HepG2 (cell line): Measurements from ENCODE around the gene SLC17A5. TPM values are rescaled to one million over a fixed set of nuclear protein-coding genes. Genes with fewer than 3 reads are reported as not detected.

ENCODE experiments used
- ATAC-seq: fragments of 200-7000 bp; cut with Tn5 transposase; 3 replicates; pipeline ENCODE4 v1.9.1; 2020; ENCODE audit warnings: mild to moderate bottlenecking, moderate library complexity
- BruUV-seq: library from RNA; stranded (reverse); fragments of 400-500 nt; replicated peaks from 2 replicates; lab custom pipeline; 2021; lab: Mats Ljungman, UMichigan
- CTCF ChIA-PET: fragments of 300-600 bp; formaldehyde crosslinking; extraction: SDS; loops from one replicate; lab custom pipeline; 2021; ENCODE audit warnings: low total read pairs, inconsistent platforms, low intra/inter-chr PET ratio; lab: Yijun Ruan, JAX
- POLR2A ChIA-PET: fragments of 350-600 bp; sonication (Branson Sonifier 250); formaldehyde crosslinking; loops from one replicate; lab custom pipeline; 2020; ENCODE audit warnings: antibody characterized with exemption, inconsistent platforms; lab: Yijun Ruan, JAX
- DNase-seq: peaks from one replicate; pipeline ENCODE4 v3.0.0-alpha.2; 2015; ENCODE audit warnings: low spot score
- FAIRE-seq: peaks from 3 replicates; lab custom pipeline; 2011; peaks lifted over from hg19 to GRCh38; lab: Jason Lieb, UNC
- H2AFZ ChIP-seq: one replicate; pipeline ENCODE4 v1.6.1; 2011; ENCODE audit warnings: low read length, inconsistent platforms
- H3K27ac ChIP-seq: fragments of 300-600 bp; 3 replicates; pipeline ENCODE4 v1.8.0; 2011; ENCODE audit warnings: mixed run types, mild to moderate bottlenecking, mixed read lengths, low read length, inconsistent platforms; ENCODE audit not compliant: insufficient read depth; ENCODE audit errors: extremely low read length
- H3K27me3 ChIP-seq, 2 experiments: fragments of 200-600 bp in 1 of 2; 2 replicates in 1 of 2; 3 replicates in 1 of 2; pipeline versions ENCODE4 v1.6.0 to v1.8.0; 2011; ENCODE audit warnings: low read length in 2 of 2, mild to moderate bottlenecking in 2 of 2, moderate library complexity in 2 of 2, inconsistent platforms in 1 of 2; ENCODE audit not compliant: insufficient read depth in 2 of 2, control insufficient read depth in 1 of 2
- H3K36me3 ChIP-seq, 2 experiments: fragments of 200-600 bp in 1 of 2; replicated peaks in 1 of 2; 2 replicates in 1 of 2; 3 replicates in 1 of 2; pipeline versions ENCODE4 v1.5.1 to v1.8.0; 2011; ENCODE audit warnings: low read length in 2 of 2, inconsistent platforms in 1 of 2; ENCODE audit not compliant: insufficient read depth in 2 of 2, control insufficient read depth in 1 of 2
- H3K4me1 ChIP-seq: 2 replicates; pipeline ENCODE4 v1.5.1; 2012; ENCODE audit warnings: low read length, inconsistent platforms; ENCODE audit not compliant: insufficient read depth
- H3K4me2 ChIP-seq: 2 replicates; pipeline ENCODE4 v1.6.0; 2011; ENCODE audit warnings: low read depth, low read length, inconsistent platforms
- H3K4me3 ChIP-seq, 3 experiments: fragments of 200-600 bp in 1 of 3; sonication (generic), shearing (Covaris generic) in 1 of 3; replicated peaks in 1 of 3; 2 replicates each; pipeline ENCODE4 v1.5.1; 2011 to 2016; ENCODE audit warnings: low read length in 3 of 3, inconsistent platforms in 2 of 3, low read depth in 2 of 3, mild to moderate bottlenecking in 2 of 3, control low read depth in 1 of 3, mixed read lengths in 1 of 3; ENCODE audit not compliant: insufficient read depth in 1 of 3
- H3K79me2 ChIP-seq: one replicate; pipeline ENCODE4 v1.6.1; 2011; ENCODE audit warnings: low read length, inconsistent platforms; ENCODE audit not compliant: insufficient read depth
- H3K9ac ChIP-seq: 2 replicates; pipeline ENCODE4 v1.6.0; 2011; ENCODE audit warnings: mild to moderate bottlenecking, low read depth, low read length, inconsistent platforms; ENCODE audit not compliant: insufficient read depth
- H3K9me3 ChIP-seq: 2 replicates; pipeline ENCODE4 v1.5.1; 2012; ENCODE audit warnings: mild to moderate bottlenecking, low read length
- H4K20me1 ChIP-seq: 2 replicates; pipeline ENCODE4 v1.6.0; 2011; ENCODE audit warnings: inconsistent platforms, mild to moderate bottlenecking, low read length, moderate library complexity; ENCODE audit not compliant: insufficient read depth
- ARHGAP35 ChIP-seq: sonication (generic); formaldehyde crosslinking; IDR thresholded peaks from 2 replicates; pipeline ENCODE4 v1.9.0; 2022; ENCODE audit warnings: mild to moderate bottlenecking, inconsistent platforms, moderate library complexity, missing genetic modification reagents, borderline replicate concordance
- CEBPB ChIP-seq: IDR thresholded peaks from 2 replicates; pipeline ENCODE4 v1.6.1; 2011; ENCODE audit warnings: low read depth, low read length, improper control_type of control experiment, borderline replicate concordance
- CEBPG ChIP-seq: IDR thresholded peaks from 2 replicates; pipeline ENCODE4 v1.6.1; 2016
- FOSL1 ChIP-seq: sonication (generic); formaldehyde crosslinking; IDR thresholded peaks from 2 replicates; pipeline ENCODE4 v1.9.0; 2021; ENCODE audit warnings: missing genetic modification reagents, borderline replicate concordance
- JUND ChIP-seq: sonication (generic); formaldehyde crosslinking; IDR thresholded peaks from 2 replicates; pipeline ENCODE4 v1.8.0; 2022; ENCODE audit warnings: mild to moderate bottlenecking, missing genetic modification reagents
- MTERF4 ChIP-seq: sonication (generic); formaldehyde crosslinking; IDR thresholded peaks from 2 replicates; pipeline ENCODE4 v1.8.0; 2023; ENCODE audit warnings: mild to moderate bottlenecking, missing genetic modification reagents
- NFATC3 ChIP-seq: sonication (generic); formaldehyde crosslinking; IDR thresholded peaks from 2 replicates; pipeline ENCODE4 v1.5.1; 2020; ENCODE audit warnings: mild to moderate bottlenecking, missing genetic modification reagents
- SIX1 ChIP-seq: sonication (generic); formaldehyde crosslinking; IDR thresholded peaks from 2 replicates; pipeline ENCODE4 v1.4.0; 2020; ENCODE audit warnings: missing genetic modification reagents, borderline replicate concordance
- STAT5B ChIP-seq: sonication (generic); formaldehyde crosslinking; IDR thresholded peaks from 2 replicates; pipeline ENCODE4 v1.4.0; 2020; ENCODE audit warnings: missing genetic modification reagents
- TBL1XR1 ChIP-seq: fragments of 150-350 bp; IDR thresholded peaks from 2 replicates; pipeline ENCODE4 v1.6.1; 2014; ENCODE audit warnings: borderline replicate concordance, low read length; ENCODE audit not compliant: partially characterized antibody
- TOPORS ChIP-seq: sonication (generic); formaldehyde crosslinking; IDR thresholded peaks from 2 replicates; pipeline ENCODE4 v1.8.0; 2023; ENCODE audit warnings: mild to moderate bottlenecking, missing genetic modification reagents
- ZBTB10 ChIP-seq: sonication (generic); formaldehyde crosslinking; IDR thresholded peaks from 2 replicates; pipeline ENCODE4 v1.4.0; 2020; ENCODE audit warnings: missing genetic modification reagents, borderline replicate concordance
- ZNF484 ChIP-seq: sonication (generic); formaldehyde crosslinking; IDR thresholded peaks from 2 replicates; pipeline ENCODE4 v1.5.1; 2020; ENCODE audit warnings: mild to moderate bottlenecking, low read depth, missing genetic modification reagents, borderline replicate concordance
- ZNF737 ChIP-seq: sonication (generic); formaldehyde crosslinking; IDR thresholded peaks from 2 replicates; pipeline ENCODE4 v1.5.0; 2020; ENCODE audit warnings: missing genetic modification reagents, mild to moderate bottlenecking, borderline replicate concordance
- WGBS: methylation state at CpG from one replicate; pipeline ENCODE4 v1.1.6; 2017; ENCODE audit warnings: low lambda C conversion rate; 5-methylcytosine and 5-hydroxymethylcytosine counted together
- in situ Hi-C: cut with HindIII; loops from 2 replicates; pipeline ENCODE4 v1.10.0; 2017; ENCODE audit warnings: low pct_unique_long_range_greater_than_20kb; ENCODE audit not compliant: extremely low pct_ligation_motif_present
- intact Hi-C: fragments of 100-400 bp; cut with micrococcal nuclease; formaldehyde crosslinking; loops from one replicate; pipeline ENCODE4 v1.10.0; 2022; ENCODE audit not compliant: unreplicated experiment
- polyA plus RNA-seq, 8 experiments: library from polyadenylated mRNA; depleted of rRNA in 3 of 8; stranded (reverse) in 7 of 8; unstranded in 1 of 8; fragments of >200 nt; fragmentation: Illumina TruSeq in 4 of 8; extraction: Trizol in 4 of 8; gene quantifications; 2 replicates each; pipeline versions ENCODE4 v1.2.1 to v1.2.3, GENCODE V29; 2011 to 2016; ENCODE audit warnings: low read depth in 4 of 8, missing spikeins in 1 of 8, mixed read lengths in 1 of 8; ENCODE audit not compliant: insufficient read depth in 1 of 8
- total RNA-seq, 5 experiments: library from RNA; depleted of rRNA; stranded (reverse); fragments of >200 nt; fragmentation: Illumina TruSeq; extraction: Trizol; gene quantifications; 2 replicates each; pipeline ENCODE4 v1.2.3, GENCODE V29; 2016; ENCODE audit warnings: low read depth in 1 of 5

The SLC17A5 gene
- total and polyA plus RNA-seq, 2 of the 13 experiments (the other 11 are each of a cell fraction or from before 2014, with no cell fraction given), result 18.3 to 20.5 TPM

GRCh38 chr6:73644030-73644429, 9.8 kb downstream of the SLC17A5 start:
- FAIRE-seq, result no peak
- CTCF ChIA-PET, result no interaction called here

More at GRCh38 chr6:73644030-73644429, 9.8 kb downstream of the SLC17A5 start:
- DNase-seq (no peak), ATAC-seq (no peak)
- no peaks in the 10 kb centered on the region for H3K9me3 ChIP-seq
- in situ Hi-C loops, result no loop called here
- POLR2A ChIA-PET, result interaction anchor here (1.4 kb wide), 1 partner anchor 124 kb away, joined by 3 read pairs; no protein-coding TSS in a partner anchor
- no peak for TF ChIP-seq ARHGAP35
- 0 out of 2 replicates have a peak, but pooled peaks have one; percentile 27 for TF ChIP-seq CEBPG (CRISPR knock-in tag)
- TF ChIP-seq FOSL1, result no peak
- TF ChIP-seq STAT5B, result no peak
- no peak for TF ChIP-seq TBL1XR1
- TF ChIP-seq ZNF484, result no peak
- TF ChIP-seq NFATC3 (CRISPR knock-in tag), result no peak
- TF ChIP-seq CEBPB, result peak; percentile 74
- no peak for TF ChIP-seq MTERF4 (CRISPR knock-in tag)
- no peak for TF ChIP-seq TOPORS (CRISPR knock-in tag)
- no peak for TF ChIP-seq ZBTB10 (CRISPR knock-in tag)
- no peak for TF ChIP-seq SIX1 (CRISPR knock-in tag)
- no peak for TF ChIP-seq ZNF737 (CRISPR knock-in tag)
- TF ChIP-seq JUND (CRISPR knock-in tag), result no peak
- no peaks in the 10 kb centered on the region; a peak in 1 of 5 replicates for H3K36me3 ChIP-seq
- no TSS peak for BruUV-seq
- H4K20me1 ChIP-seq, result no peaks in the 10 kb centered on the region
- H3K4me1 ChIP-seq, result no peaks in the 10 kb centered on the region
- H3K27me3 ChIP-seq, result no peaks in the 10 kb centered on the region; a peak in 1 of 5 replicates
- no peak overlapping the region for H3K4me2 ChIP-seq
- H2AFZ ChIP-seq, result no peak overlapping the region
- H3K4me3 ChIP-seq, result no peak overlapping the region
- WGBS, result 89% methylated on average over 2 of the region's 2 CpGs
- no peak overlapping the region for H3K27ac ChIP-seq
- no peaks in the 10 kb centered on the region for H3K79me2 ChIP-seq
- intact Hi-C loops, result no loop called here
- no peak overlapping the region for H3K9ac ChIP-seq
